IMR-90 (cell line): ENCODE results near the gene FLVCR2. TPM values are rescaled to one million over a fixed set of nuclear protein-coding genes. Genes with fewer than 3 reads are reported as not detected.

Experiments used
- ATAC-seq: fragments of 200-7000 bp; cut with Tn5 transposase; 2 replicates; pipeline ENCODE4 v1.9.1; 2020; ENCODE audit warnings: low read depth, mild to moderate bottlenecking, moderate library complexity
- BruUV-seq: library from RNA; stranded (reverse); fragments of 400-500 nt; replicated peaks from 2 replicates; lab custom pipeline; 2021; lab: Mats Ljungman, UMichigan
- CTCF ChIA-PET: fragments of 300-600 bp; formaldehyde crosslinking; extraction: SDS; loops from one replicate; lab custom pipeline; 2021; ENCODE audit warnings: antibody characterized with exemption; lab: Yijun Ruan, JAX
- POLR2A ChIA-PET: fragments of 300-600 bp; sonication (Branson Sonifier 250); formaldehyde crosslinking; loops from one replicate; lab custom pipeline; 2022; ENCODE audit warnings: antibody characterized with exemption; ENCODE audit not compliant: unreplicated experiment; lab: Charles Lee
- DNase-seq: peaks from one replicate; pipeline ENCODE4 v3.0.0; 2013
- H2AFZ ChIP-seq: replicated peaks from 2 replicates; pipeline ENCODE3; 2013; ENCODE audit warnings: low read length, mild to moderate bottlenecking; ENCODE audit not compliant: poor library complexity
- H2AK5ac ChIP-seq: 2 replicates; pipeline ENCODE4 v1.6.1; 2013; ENCODE audit warnings: low read depth, low read length, inconsistent platforms
- H2AK9ac ChIP-seq: replicated peaks from 2 replicates; pipeline ENCODE3; 2013; ENCODE audit warnings: mild to moderate bottlenecking, low read depth, low read length, moderate library complexity; ENCODE audit not compliant: poor library complexity
- H2BK120ac ChIP-seq: 2 replicates; pipeline ENCODE4 v1.6.1; 2013; ENCODE audit warnings: low read depth, low read length, inconsistent platforms
- H2BK15ac ChIP-seq: 3 replicates; pipeline ENCODE4 v1.6.1; 2013; ENCODE audit warnings: low read depth, low read length, inconsistent platforms
- H2BK20ac ChIP-seq: 2 replicates; pipeline ENCODE4 v1.6.1; 2013; ENCODE audit warnings: low read depth, mild to moderate bottlenecking, inconsistent platforms, low read length, moderate library complexity
- H2BK5ac ChIP-seq: 2 replicates; pipeline ENCODE4 v1.6.1; 2013; ENCODE audit warnings: mild to moderate bottlenecking, low read depth, low read length, inconsistent platforms; ENCODE audit not compliant: poor library complexity, severe bottlenecking
- H3K14ac ChIP-seq: replicated peaks from 2 replicates; pipeline ENCODE4 v1.6.1; 2013; ENCODE audit warnings: low read depth, low read length, inconsistent platforms
- H3K18ac ChIP-seq: 2 replicates; pipeline ENCODE4 v1.6.1; 2013; ENCODE audit warnings: low read depth, low read length, control low read depth
- H3K23ac ChIP-seq: 2 replicates; pipeline ENCODE4 v1.6.1; 2013; ENCODE audit warnings: low read depth, low read length, inconsistent platforms
- H3K27ac ChIP-seq: 2 replicates; pipeline ENCODE4 v1.5.1; 2013; ENCODE audit warnings: mild to moderate bottlenecking, control low read depth, low read length; ENCODE audit not compliant: insufficient read depth
- H3K27me3 ChIP-seq: 2 replicates; pipeline ENCODE4 v1.6.1; 2013; ENCODE audit warnings: low read length; ENCODE audit not compliant: control insufficient read depth, insufficient read depth
- H3K36me3 ChIP-seq: 2 replicates; pipeline ENCODE4 v1.6.1; 2013; ENCODE audit warnings: low read length, mixed read lengths; ENCODE audit not compliant: control insufficient read depth, insufficient read depth
- H3K4ac ChIP-seq: 2 replicates; pipeline ENCODE4 v1.6.1; 2013; ENCODE audit warnings: low read depth, low read length, inconsistent platforms
- H3K4me1 ChIP-seq: 2 replicates; pipeline ENCODE4 v1.6.1; 2013; ENCODE audit warnings: low read length, mixed read lengths; ENCODE audit not compliant: control insufficient read depth, insufficient read depth
- H3K4me2 ChIP-seq: 2 replicates; pipeline ENCODE4 v1.6.1; 2013; ENCODE audit warnings: low read depth, mild to moderate bottlenecking, control low read depth, low read length, moderate library complexity
- H3K4me3 ChIP-seq: 2 replicates; pipeline ENCODE4 v1.5.1; 2013; ENCODE audit warnings: low read depth, mild to moderate bottlenecking, control low read depth, low read length, moderate library complexity; ENCODE audit not compliant: insufficient read depth
- H3K56ac ChIP-seq: 2 replicates; pipeline ENCODE4 v1.6.1; 2013; ENCODE audit warnings: low read length, inconsistent platforms; ENCODE audit not compliant: insufficient read depth; ENCODE audit errors: extremely low read depth
- H3K79me1 ChIP-seq, 2 experiments: 2 replicates each; pipeline ENCODE4 v1.6.1; 2013; ENCODE audit warnings: low read length in 2 of 2, inconsistent platforms in 1 of 2, low read depth in 1 of 2
- H3K9ac ChIP-seq: 2 replicates; pipeline ENCODE4 v1.6.1; 2013; ENCODE audit warnings: low read depth, low read length, control low read depth
- H3K9me1 ChIP-seq: 2 replicates; pipeline ENCODE4 v1.6.1; 2013; ENCODE audit warnings: low read length, inconsistent platforms; ENCODE audit not compliant: insufficient read depth
- H3K9me3 ChIP-seq: 2 replicates; pipeline ENCODE4 v1.6.1; 2013; ENCODE audit warnings: low read length; ENCODE audit not compliant: control insufficient read depth, insufficient read depth
- H4K20me1 ChIP-seq: 2 replicates; pipeline ENCODE4 v1.6.1; 2013; ENCODE audit warnings: low read length, inconsistent platforms; ENCODE audit not compliant: insufficient read depth
- H4K5ac ChIP-seq: 2 replicates; pipeline ENCODE4 v1.6.1; 2013; ENCODE audit warnings: mild to moderate bottlenecking, low read depth, low read length, control low read depth
- H4K8ac ChIP-seq, 2 experiments: 2 replicates each; pipeline ENCODE4 v1.6.1; 2013; ENCODE audit warnings: low read depth in 2 of 2, low read length in 2 of 2, control low read depth in 1 of 2, inconsistent platforms in 1 of 2
- H4K91ac ChIP-seq: 2 replicates; pipeline ENCODE4 v1.6.1; 2013; ENCODE audit warnings: low read depth, low read length, inconsistent platforms; ENCODE audit not compliant: insufficient read depth
- BHLHE40 ChIP-seq: fragments of 150-350 bp; IDR thresholded peaks from 2 replicates; pipeline ENCODE4 v1.6.1; 2016; ENCODE audit warnings: mild to moderate bottlenecking, low read depth, low read length
- CEBPB ChIP-seq: IDR thresholded peaks from 2 replicates; pipeline ENCODE4 v1.6.1; 2012; ENCODE audit warnings: low read depth, low read length, improper control_type of control experiment
- CHD1 ChIP-seq: IDR thresholded peaks from 2 replicates; pipeline ENCODE4 v1.6.1; 2012; ENCODE audit warnings: low read depth, low read length, improper control_type of control experiment
- CTCF ChIP-seq: conservative IDR thresholded peaks from 2 replicates; pipeline ENCODE4 v1.5.1; 2012; ENCODE audit warnings: mild to moderate bottlenecking, low read depth, low read length, improper control_type of control experiment
- FOS ChIP-seq: fragments of 150-350 bp; IDR thresholded peaks from 2 replicates; pipeline ENCODE4 v1.6.1; 2016; ENCODE audit warnings: low read depth, low read length
- MAFK ChIP-seq: IDR thresholded peaks from 2 replicates; pipeline ENCODE4 v1.6.1; 2012; ENCODE audit warnings: low read depth, low read length, improper control_type of control experiment
- MAZ ChIP-seq: IDR thresholded peaks from 2 replicates; pipeline ENCODE4 v1.6.1; 2012; ENCODE audit warnings: low read depth, mild to moderate bottlenecking, low read length, improper control_type of control experiment, moderate library complexity, borderline replicate concordance
- MXI1 ChIP-seq: IDR thresholded peaks from 2 replicates; pipeline ENCODE4 v1.6.1; 2012; ENCODE audit warnings: low read depth, mild to moderate bottlenecking, low read length, moderate library complexity, borderline replicate concordance
- NFE2L2 ChIP-seq: fragments of 150-350 bp; IDR thresholded peaks from 2 replicates; pipeline ENCODE4 v1.6.1; 2016; ENCODE audit warnings: low read depth, mild to moderate bottlenecking, low read length
- POLR2A ChIP-seq: IDR thresholded peaks from 2 replicates; pipeline ENCODE4 v1.6.1; 2012; ENCODE audit warnings: mild to moderate bottlenecking, low read depth, low read length
- RAD21 ChIP-seq: IDR thresholded peaks from 2 replicates; pipeline ENCODE4 v1.6.1; 2012; ENCODE audit warnings: low read length, improper control_type of control experiment
- RCOR1 ChIP-seq: IDR thresholded peaks from 2 replicates; pipeline ENCODE4 v1.6.1; 2012; ENCODE audit warnings: mild to moderate bottlenecking, low read length, improper control_type of control experiment; ENCODE audit not compliant: insufficient replicate concordance
- RFX5 ChIP-seq: IDR thresholded peaks from 2 replicates; pipeline ENCODE4 v1.8.0; 2012; ENCODE audit warnings: low read depth, mild to moderate bottlenecking, low read length, moderate library complexity
- SMC3 ChIP-seq: fragments of 150-350 bp; IDR thresholded peaks from 2 replicates; pipeline ENCODE4 v1.6.1; 2016; ENCODE audit warnings: low read depth, mild to moderate bottlenecking, antibody characterized with exemption, low read length, moderate library complexity
- WGBS, 2 experiments: methylation state at CpG; one replicate each; pipeline versions ENCODE4 v1.1.5 to v1.1.7; 2013; ENCODE audit warnings: missing lambda C conversion rate in 2 of 2; ENCODE audit not compliant: insufficient read length in 1 of 2; ENCODE audit errors: extremely low coverage in 2 of 2; 5-methylcytosine and 5-hydroxymethylcytosine counted together
- dilution Hi-C: fragments of 300-500 bp; cut with HindIII; formaldehyde crosslinking; loops from one replicate; pipeline ENCODE4 v1.14.3; 2018; ENCODE audit warnings: low sequenced_read_pairs; ENCODE audit not compliant: unreplicated experiment
- in situ Hi-C: fragments of 300-500 bp; cut with MboI; formaldehyde crosslinking; loops from 3 replicates; pipeline ENCODE4 v1.14.3; 2019; ENCODE audit warnings: low sequenced_read_pairs, inconsistent platforms, mixed read lengths
- intact Hi-C: fragments of 100-400 bp; cut with micrococcal nuclease; formaldehyde crosslinking; loops from 2 replicates; pipeline ENCODE4 v1.10.0; 2022
- polyA plus RNA-seq, 3 experiments: library from polyadenylated mRNA; depleted of rRNA; stranded (reverse); fragments of >200 nt; gene quantifications; 2 replicates each; pipeline ENCODE4 v1.2.3, GENCODE V29; 2012; ENCODE audit warnings: low replicate concordance in 1 of 3
- total RNA-seq: library from RNA; depleted of rRNA; stranded (reverse); fragments of >200 nt; gene quantifications from 2 replicates; pipeline ENCODE4 v1.2.3, GENCODE V29; 2012
- TF ChIP-seq, protein P1 (sequence below): fragments of 150-350 bp; IDR thresholded peaks from 2 replicates; pipeline ENCODE4 v1.6.1; 2017; ENCODE audit warnings: mild to moderate bottlenecking, antibody characterized with exemption, low read length, low read depth
- TF ChIP-seq, protein P2 (sequence below): fragments of 150-350 bp; IDR thresholded peaks from 2 replicates; pipeline ENCODE4 v1.6.1; 2016; ENCODE audit warnings: low read depth, mild to moderate bottlenecking, low read length, moderate library complexity, borderline replicate concordance

FLVCR2 gene
- total and polyA plus RNA-seq, 2 of the 4 experiments (the other 2 are of a cell fraction) = 0.94 to 1.4 TPM

- CTCF ChIA-PET = interaction anchor here (0.5 kb wide), 1 partner anchor 241 kb away, joined by 5 read pairs; no protein-coding TSS in a partner anchor
- intact Hi-C loops (no loop called here), in situ Hi-C loops (no loop called here)
These were observed 9.6 kb upstream of the FLVCR2 start for GRCh38 chr14:75568791-75569190.

More at GRCh38 chr14:75568791-75569190, 9.6 kb upstream of the FLVCR2 start:
- Histone ChIP-seq H3K9me1 (no peaks in the 10 kb centered on the region), H3K79me1 (no peaks in the 10 kb centered on the region), H3K4me3 (no peak overlapping the region), H2AK9ac (no peak overlapping the region), H4K8ac (no peak overlapping the region), H3K9ac (no peak overlapping the region), H4K20me1 (no peaks in the 10 kb centered on the region), H2BK120ac (no peak overlapping the region), H2BK15ac (no peak overlapping the region), H3K27me3 (peaks cover 62% of the 10 kb centered on the region), H3K9me3 (no peaks in the 10 kb centered on the region), H2AK5ac (no peak overlapping the region), H2BK20ac (no peak overlapping the region), H3K18ac (no peak overlapping the region), H4K5ac (no peak overlapping the region), H4K91ac (no peak overlapping the region), H3K27ac (no peak overlapping the region), H3K56ac (no peak overlapping the region), H3K4ac (no peak overlapping the region), H3K36me3 (no peaks in the 10 kb centered on the region), H3K4me2 (no peak overlapping the region), H2BK5ac (no peak overlapping the region), H3K23ac (no peak overlapping the region), H3K4me1 (no peaks in the 10 kb centered on the region), H2AFZ (no peak overlapping the region), H3K14ac (no peak overlapping the region)
- POLR2A ChIA-PET = no interaction called here
- ATAC-seq = no peak
- no peak for TF ChIP-seq POLR2A
- no peak for TF ChIP-seq RAD21
- TF ChIP-seq, protein P1, sequence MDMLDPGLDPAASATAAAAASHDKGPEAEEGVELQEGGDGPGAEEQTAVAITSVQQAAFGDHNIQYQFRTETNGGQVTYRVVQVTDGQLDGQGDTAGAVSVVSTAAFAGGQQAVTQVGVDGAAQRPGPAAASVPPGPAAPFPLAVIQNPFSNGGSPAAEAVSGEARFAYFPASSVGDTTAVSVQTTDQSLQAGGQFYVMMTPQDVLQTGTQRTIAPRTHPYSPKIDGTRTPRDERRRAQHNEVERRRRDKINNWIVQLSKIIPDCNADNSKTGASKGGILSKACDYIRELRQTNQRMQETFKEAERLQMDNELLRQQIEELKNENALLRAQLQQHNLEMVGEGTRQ = no peak
- TF ChIP-seq FOS = no peak
- TF ChIP-seq BHLHE40 = no peak
- TF ChIP-seq, protein P2, sequence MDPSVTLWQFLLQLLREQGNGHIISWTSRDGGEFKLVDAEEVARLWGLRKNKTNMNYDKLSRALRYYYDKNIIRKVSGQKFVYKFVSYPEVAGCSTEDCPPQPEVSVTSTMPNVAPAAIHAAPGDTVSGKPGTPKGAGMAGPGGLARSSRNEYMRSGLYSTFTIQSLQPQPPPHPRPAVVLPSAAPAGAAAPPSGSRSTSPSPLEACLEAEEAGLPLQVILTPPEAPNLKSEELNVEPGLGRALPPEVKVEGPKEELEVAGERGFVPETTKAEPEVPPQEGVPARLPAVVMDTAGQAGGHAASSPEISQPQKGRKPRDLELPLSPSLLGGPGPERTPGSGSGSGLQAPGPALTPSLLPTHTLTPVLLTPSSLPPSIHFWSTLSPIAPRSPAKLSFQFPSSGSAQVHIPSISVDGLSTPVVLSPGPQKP = no peak
- TF ChIP-seq CTCF = no peak
- no peak for TF ChIP-seq MAZ
- no peak for TF ChIP-seq MAFK
- no peak for TF ChIP-seq SMC3
- no peak for TF ChIP-seq NFE2L2
- TF ChIP-seq RCOR1 = no peak
- TF ChIP-seq CHD1 = no peak
- TF ChIP-seq RFX5 = no peak
- no peak for TF ChIP-seq CEBPB
- TF ChIP-seq MXI1 = no peak
- 57% methylated on average over 1 of the region's 6 CpGs; no CpG with 5 or more reads in 1 of the 2 experiments for WGBS, 2 experiments
- BruUV-seq = no TSS peak
- dilution Hi-C loops = no loop called here
- DNase-seq = no peak
